Endothelial cell of umbilical vein (primary cell): ENCODE results near the gene DYRK3. TPM values are rescaled to one million over a fixed set of nuclear protein-coding genes. Genes with fewer than 3 reads are reported as not detected.

ENCODE experiments used
- BruUV-seq: library from RNA; stranded (reverse); fragments of 400-500 nt; replicated peaks from 2 replicates; lab custom pipeline; 2021; lab: Mats Ljungman, UMichigan
- CTCF ChIA-PET: fragments of 300-600, 350-600 bp; sonication (Branson Sonifier 250); formaldehyde crosslinking; loops from one replicate; lab custom pipeline; 2021; ENCODE audit warnings: antibody characterized with exemption, inconsistent platforms; lab: Charles Lee
- POLR2A ChIA-PET: fragments of 300-600, 350-600 bp; sonication (Branson Sonifier 250); formaldehyde crosslinking; loops from one replicate; lab custom pipeline; 2021; ENCODE audit warnings: antibody characterized with exemption, inconsistent platforms; lab: Charles Lee
- DNase-seq: peaks from one replicate; pipeline ENCODE4 v3.0.0-alpha.2; 2011; ENCODE audit warnings: low read depth, low spot score
- FAIRE-seq: peaks from 2 replicates; lab custom pipeline; 2011; peaks lifted over from hg19 to GRCh38; lab: Jason Lieb, UNC
- H2AFZ ChIP-seq: 2 replicates; pipeline ENCODE4 v1.6.0; 2012; ENCODE audit warnings: low read depth, low read length, control low read depth, inconsistent platforms
- H3K27ac ChIP-seq: 2 replicates; pipeline ENCODE4 v1.5.1; 2011; ENCODE audit warnings: low read depth, mild to moderate bottlenecking, control low read depth, low read length, moderate library complexity; ENCODE audit not compliant: insufficient read depth
- H3K27me3 ChIP-seq, 2 experiments: 2 replicates each; pipeline versions ENCODE4 v1.6.0 to v1.6.1; 2011; ENCODE audit warnings: low read length in 2 of 2, mixed read lengths in 1 of 2; ENCODE audit not compliant: control insufficient read depth in 2 of 2, insufficient read depth in 2 of 2
- H3K36me3 ChIP-seq, 2 experiments: 2 replicates in 1 of 2; 3 replicates in 1 of 2; pipeline ENCODE4 v1.5.1; 2011; ENCODE audit warnings: low read length in 2 of 2, mild to moderate bottlenecking in 1 of 2, moderate library complexity in 1 of 2; ENCODE audit not compliant: control insufficient read depth in 2 of 2, insufficient read depth in 2 of 2; ENCODE audit errors: extremely low read depth in 1 of 2
- H3K4me1 ChIP-seq: 3 replicates; pipeline ENCODE4 v1.5.1; 2011; ENCODE audit warnings: mild to moderate bottlenecking, low read length; ENCODE audit not compliant: control insufficient read depth, insufficient read depth; ENCODE audit errors: extremely low read depth
- H3K4me2 ChIP-seq: 2 replicates; pipeline ENCODE4 v1.6.1; 2011; ENCODE audit warnings: low read length, control low read depth, mixed read lengths; ENCODE audit not compliant: insufficient read depth
- H3K4me3 ChIP-seq, 3 experiments: fragments of 200-600 bp in 1 of 3; sonication (generic), shearing (Covaris generic) in 1 of 3; replicated peaks in 1 of 3; 2 replicates each; pipeline ENCODE4 v1.5.1; 2011 to 2016; ENCODE audit warnings: control low read depth in 3 of 3, low read length in 3 of 3, mild to moderate bottlenecking in 2 of 3, inconsistent platforms in 1 of 3, low read depth in 1 of 3, moderate library complexity in 1 of 3; ENCODE audit not compliant: insufficient read depth in 1 of 3
- H3K79me2 ChIP-seq: 2 replicates; pipeline ENCODE4 v1.6.0; 2012; ENCODE audit warnings: low read length, inconsistent platforms; ENCODE audit not compliant: control insufficient read depth, insufficient read depth
- H3K9ac ChIP-seq: replicated peaks from 2 replicates; pipeline ENCODE3; 2011; ENCODE audit warnings: low read length, control low read depth; ENCODE audit not compliant: insufficient read depth; ENCODE audit errors: extremely low read depth
- H3K9me1 ChIP-seq: replicated peaks from 3 replicates; pipeline ENCODE4 v1.6.0; 2011; ENCODE audit warnings: mild to moderate bottlenecking, low read length; ENCODE audit not compliant: control insufficient read depth, insufficient read depth; ENCODE audit errors: extremely low read depth
- H3K9me3 ChIP-seq: replicated peaks from 2 replicates; pipeline ENCODE4 v1.5.1; 2012; ENCODE audit warnings: low read length, inconsistent platforms; ENCODE audit not compliant: control insufficient read depth, insufficient read depth
- H4K20me1 ChIP-seq: replicated peaks from 2 replicates; pipeline ENCODE3; 2011; ENCODE audit warnings: mild to moderate bottlenecking, low read length; ENCODE audit not compliant: control insufficient read depth, insufficient read depth; ENCODE audit errors: extremely low read depth
- EZH2 ChIP-seq: IDR thresholded peaks from 2 replicates; pipeline ENCODE4 v1.6.1; 2012; ENCODE audit warnings: borderline replicate concordance, low read depth, mild to moderate bottlenecking, moderate library complexity, low read length, inconsistent platforms; ENCODE audit not compliant: severe bottlenecking
- FOS ChIP-seq: IDR thresholded peaks from 2 replicates; pipeline ENCODE4 v1.6.1; 2011; ENCODE audit warnings: mild to moderate bottlenecking, low read length, moderate library complexity, borderline replicate concordance; ENCODE audit not compliant: insufficient read depth
- GATA2 ChIP-seq: IDR thresholded peaks from 2 replicates; pipeline ENCODE4 v1.7.0; 2011; ENCODE audit warnings: low read depth, mild to moderate bottlenecking, moderate library complexity, mixed read lengths, low read length; ENCODE audit not compliant: insufficient read length, insufficient read depth
- MYC ChIP-seq: IDR thresholded peaks from one replicate; pipeline ENCODE4 v1.6.1; 2011; ENCODE audit warnings: mild to moderate bottlenecking, low read depth, low read length
- POLR2A ChIP-seq: IDR thresholded peaks from 2 replicates; pipeline ENCODE4 v1.6.1; 2012; ENCODE audit warnings: low read depth, mild to moderate bottlenecking, control low read depth, low read length
- POLR2AphosphoS5 ChIP-seq: IDR thresholded peaks from 2 replicates; pipeline ENCODE4 v1.6.1; 2012; ENCODE audit warnings: low read depth, mild to moderate bottlenecking, control low read depth, low read length, moderate library complexity; ENCODE audit not compliant: insufficient read depth
- dilution Hi-C: fragments of 300-500 bp; cut with MboI; formaldehyde crosslinking; loops from one replicate; pipeline ENCODE4 v1.15.0; 2019; ENCODE audit warnings: low sequenced_read_pairs; ENCODE audit not compliant: extremely low pct_ligation_motif_present
- intact Hi-C: fragments of 100-400 bp; cut with micrococcal nuclease; formaldehyde crosslinking; loops from one replicate; pipeline ENCODE4 v1.10.0; 2022
- polyA plus RNA-seq, 4 experiments: library from polyadenylated mRNA; depleted of rRNA in 3 of 4; stranded (reverse) in 3 of 4; unstranded in 1 of 4; fragments of >200 nt; gene quantifications; 2 replicates each; pipeline versions ENCODE4 v1.2.1 to v1.2.3, GENCODE V29; 2011 to 2012; ENCODE audit warnings: missing spikeins in 1 of 4
- total RNA-seq: library from RNA; stranded (reverse); gene quantifications from 2 replicates; pipeline ENCODE4 v1.2.3, GENCODE V29; 2021

The DYRK3 gene
- total and polyA plus RNA-seq, 2 donors (not counting 3 experiments of a cell fraction or from before 2014, with no cell fraction given) = 3.4 to 7.4 TPM

- Histone ChIP-seq H3K9me3 (no peaks in the 10 kb centered on the region), H3K36me3 (no peaks in the 10 kb centered on the region), H3K9ac (no peak overlapping the region), H3K4me1 (no peaks in the 10 kb centered on the region), H3K9me1 (no peaks in the 10 kb centered on the region), H4K20me1 (no peaks in the 10 kb centered on the region), H3K27me3 (peaks cover 32 to 33% of the 10 kb centered on the region in 2 experiments), H3K4me2 (no peak overlapping the region), H3K27ac (no peak overlapping the region), H3K79me2 (no peaks in the 10 kb centered on the region), H3K4me3 (no peak overlapping the region), H2AFZ (no peak overlapping the region)
- DNase-seq (no peak), FAIRE-seq (no peak)
- ChIA-PET POLR2A (no interaction called here), CTCF (interaction anchor here (0.7 to 15.0 kb wide), 16 partner anchors 9 to 323 kb away, joined by 3 to 663 read pairs (median 6); partner anchors contain the start of genes DYRK3, EIF2D and RASSF5)
- no TSS peak for BruUV-seq
- dilution Hi-C loops = no loop called here
- TF ChIP-seq FOS (no peak), MYC (no peak), POLR2AphosphoS5 (no peak), GATA2 (no peak), POLR2A (no peak), EZH2 (no peak)
- intact Hi-C loops = loop anchor here (1.0 kb wide), 1 partner anchor 25 kb away; no protein-coding TSS in a partner anchor
Measured at GRCh38 chr1:206658981-206659273, 23.6 kb downstream of the DYRK3 start.

GRCh38 chr1:206660136-206660535, 24.8 kb downstream of the DYRK3 start:
- Histone ChIP-seq H3K79me2 (no peaks in the 10 kb centered on the region), H3K9ac (no peak overlapping the region), H4K20me1 (no peaks in the 10 kb centered on the region), H3K36me3 (no peaks in the 10 kb centered on the region), H3K27ac (no peak overlapping the region), H3K4me1 (no peaks in the 10 kb centered on the region), H2AFZ (no peak overlapping the region), H3K4me3 (no peak overlapping the region), H3K27me3 (peaks cover 37% of the 10 kb centered on the region in 2 experiments), H3K9me3 (no peaks in the 10 kb centered on the region), H3K9me1 (no peaks in the 10 kb centered on the region), H3K4me2 (no peak overlapping the region)
- ChIA-PET CTCF (interaction anchor here (0.6 to 15.0 kb wide), 8 partner anchors 10 to 322 kb away, joined by 3 to 663 read pairs (median 7); partner anchors contain the start of gene DYRK3), POLR2A (interaction anchor here (0.8 kb wide), 1 partner anchor 179 kb away, joined by 3 read pairs; no protein-coding TSS in a partner anchor)
- no TSS peak for BruUV-seq
- TF ChIP-seq POLR2A = no peak
- intact Hi-C loops (no loop called here), dilution Hi-C loops (no loop called here)
- DNase-seq (no peak), FAIRE-seq (no peak)
